ENCODE results near the gene ELOB.

DNA sequence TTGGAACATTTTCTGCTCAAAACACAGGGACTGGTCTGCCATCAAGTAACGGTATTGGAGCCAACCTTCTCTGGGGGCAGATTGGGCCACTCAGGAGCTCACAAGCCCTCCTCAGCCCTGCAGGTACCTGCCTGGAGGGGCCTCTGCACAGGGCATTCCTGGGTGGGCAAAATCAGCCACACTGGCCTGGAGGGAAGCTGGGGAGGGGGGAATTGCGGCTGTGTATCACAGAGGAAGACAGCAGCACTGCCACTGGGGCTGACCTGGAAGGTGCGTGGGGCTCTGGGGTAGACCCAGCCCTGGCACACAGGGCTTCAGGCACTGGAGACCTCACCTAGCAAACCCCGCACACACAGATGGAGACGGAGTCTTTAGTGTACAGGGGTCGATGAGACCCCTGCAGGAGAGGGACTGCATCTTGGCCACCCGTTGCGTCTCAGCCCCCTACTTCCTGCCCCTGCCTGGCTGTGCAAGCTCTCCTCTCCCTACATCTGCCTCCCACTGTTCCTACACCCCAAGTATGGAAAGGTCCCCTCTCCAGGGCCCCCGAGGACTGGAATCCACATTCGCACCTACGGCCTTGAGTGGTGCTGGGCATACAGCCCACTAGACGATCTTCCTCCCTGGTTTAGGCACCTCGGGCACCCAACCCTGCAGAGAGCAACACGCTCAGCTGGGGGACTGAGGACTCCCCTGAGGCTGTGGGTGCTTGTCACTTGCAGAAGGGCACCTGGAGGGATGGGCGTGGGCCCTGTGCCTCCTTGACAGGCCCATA lies 31.8 kb downstream of the ELOB start:
- TF ChIP-seq, protein P1, sequence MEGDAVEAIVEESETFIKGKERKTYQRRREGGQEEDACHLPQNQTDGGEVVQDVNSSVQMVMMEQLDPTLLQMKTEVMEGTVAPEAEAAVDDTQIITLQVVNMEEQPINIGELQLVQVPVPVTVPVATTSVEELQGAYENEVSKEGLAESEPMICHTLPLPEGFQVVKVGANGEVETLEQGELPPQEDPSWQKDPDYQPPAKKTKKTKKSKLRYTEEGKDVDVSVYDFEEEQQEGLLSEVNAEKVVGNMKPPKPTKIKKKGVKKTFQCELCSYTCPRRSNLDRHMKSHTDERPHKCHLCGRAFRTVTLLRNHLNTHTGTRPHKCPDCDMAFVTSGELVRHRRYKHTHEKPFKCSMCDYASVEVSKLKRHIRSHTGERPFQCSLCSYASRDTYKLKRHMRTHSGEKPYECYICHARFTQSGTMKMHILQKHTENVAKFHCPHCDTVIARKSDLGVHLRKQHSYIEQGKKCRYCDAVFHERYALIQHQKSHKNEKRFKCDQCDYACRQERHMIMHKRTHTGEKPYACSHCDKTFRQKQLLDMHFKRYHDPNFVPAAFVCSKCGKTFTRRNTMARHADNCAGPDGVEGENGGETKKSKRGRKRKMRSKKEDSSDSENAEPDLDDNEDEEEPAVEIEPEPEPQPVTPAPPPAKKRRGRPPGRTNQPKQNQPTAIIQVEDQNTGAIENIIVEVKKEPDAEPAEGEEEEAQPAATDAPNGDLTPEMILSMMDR (IDR thresholded peaks at IDR 0.05) = no peak
- no peak for TF ChIP-seq POLR2A (IDR thresholded peaks at IDR 0.05)
- TF ChIP-seq POLR2AphosphoS5 (IDR thresholded peaks at IDR 0.05) = no peak
